ENCODE results near the gene ARPC2.
A peak's percentile ranks its signal among the peaks of the same experiment; 100 is the strongest.
"Not testable (repeated sequence)": the region's sequence is repeated elsewhere in the genome, so short reads cannot be mapped to it uniquely, and the experiment has no call there.

Gene ARPC2

DNA sequence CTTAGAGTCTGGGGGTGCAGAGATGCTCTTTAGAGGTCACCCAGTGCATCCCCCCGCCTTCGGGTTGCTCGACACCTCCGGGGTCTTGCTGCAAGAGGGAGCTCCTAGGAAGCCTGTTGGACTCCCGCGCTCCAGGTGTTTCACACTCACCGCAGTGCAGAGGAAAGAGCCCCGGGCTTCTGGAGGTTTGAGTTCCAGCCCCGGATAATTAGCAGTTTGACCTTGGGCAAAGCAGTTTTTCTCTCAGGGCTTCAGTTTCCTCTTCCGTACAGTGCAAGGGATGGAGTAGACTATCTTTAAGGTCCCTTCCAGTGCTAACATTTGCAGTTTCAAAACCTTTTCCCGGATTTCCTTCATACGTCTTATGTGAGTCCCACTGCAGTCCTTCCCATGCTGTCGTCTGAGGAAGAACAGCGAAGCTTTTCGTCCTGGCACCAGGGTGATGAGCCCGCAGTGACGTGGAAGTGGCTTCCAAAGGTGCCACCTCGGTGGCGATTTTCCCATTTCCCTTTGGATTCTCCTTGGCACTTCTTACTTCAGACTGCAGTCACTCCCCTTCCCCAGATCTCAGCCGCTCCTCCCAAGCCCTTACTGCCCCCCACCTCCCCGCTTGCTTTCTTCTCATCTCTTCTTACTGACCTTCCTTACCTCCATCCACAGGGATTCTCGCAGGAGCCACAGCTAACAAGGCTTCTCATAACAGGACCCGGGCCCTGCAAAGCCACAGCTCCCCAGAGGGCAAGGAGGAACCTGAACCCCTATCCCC is 53.9 kb downstream of the ARPC2 start:
- H3K27me3 ChIP-seq (replicated peaks; ENCODE audit: control insufficient read depth, insufficient read depth, low read length), result no peaks in the 10 kb centered on the region
- DNase-seq (ENCODE audit: extremely low read depth, insufficient read length), result no peak
- peak overlapping the region; percentile 87 for H3K4me3 ChIP-seq (replicated peaks; ENCODE audit: low read depth, low read length)
- H3K36me3 ChIP-seq (ENCODE audit: control insufficient read depth, insufficient read depth, low read length), result peaks cover 17% of the 10 kb centered on the region
- TF ChIP-seq, protein P1, sequence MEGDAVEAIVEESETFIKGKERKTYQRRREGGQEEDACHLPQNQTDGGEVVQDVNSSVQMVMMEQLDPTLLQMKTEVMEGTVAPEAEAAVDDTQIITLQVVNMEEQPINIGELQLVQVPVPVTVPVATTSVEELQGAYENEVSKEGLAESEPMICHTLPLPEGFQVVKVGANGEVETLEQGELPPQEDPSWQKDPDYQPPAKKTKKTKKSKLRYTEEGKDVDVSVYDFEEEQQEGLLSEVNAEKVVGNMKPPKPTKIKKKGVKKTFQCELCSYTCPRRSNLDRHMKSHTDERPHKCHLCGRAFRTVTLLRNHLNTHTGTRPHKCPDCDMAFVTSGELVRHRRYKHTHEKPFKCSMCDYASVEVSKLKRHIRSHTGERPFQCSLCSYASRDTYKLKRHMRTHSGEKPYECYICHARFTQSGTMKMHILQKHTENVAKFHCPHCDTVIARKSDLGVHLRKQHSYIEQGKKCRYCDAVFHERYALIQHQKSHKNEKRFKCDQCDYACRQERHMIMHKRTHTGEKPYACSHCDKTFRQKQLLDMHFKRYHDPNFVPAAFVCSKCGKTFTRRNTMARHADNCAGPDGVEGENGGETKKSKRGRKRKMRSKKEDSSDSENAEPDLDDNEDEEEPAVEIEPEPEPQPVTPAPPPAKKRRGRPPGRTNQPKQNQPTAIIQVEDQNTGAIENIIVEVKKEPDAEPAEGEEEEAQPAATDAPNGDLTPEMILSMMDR (IDR thresholded peaks at IDR 0.05; ENCODE audit: insufficient read depth, low read length, poor library complexity, severe bottlenecking), result no peak

DNA sequence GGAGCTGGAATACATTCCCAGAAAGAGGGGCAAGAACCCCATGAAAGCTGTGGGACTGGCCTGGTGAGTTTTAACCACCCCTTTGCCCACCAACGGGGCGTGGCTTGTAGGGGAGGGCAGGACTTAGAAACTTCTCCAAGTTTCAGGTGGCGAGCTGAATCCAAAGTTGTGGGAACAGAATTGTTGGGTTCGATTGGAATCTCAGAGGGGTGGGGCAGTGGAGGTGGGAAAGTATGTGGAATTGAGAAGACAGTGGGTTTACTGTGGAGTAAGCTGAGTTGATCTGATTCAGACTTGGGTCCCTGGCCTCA is 54.5 kb downstream of the ARPC2 start:
- Histone ChIP-seq H3K27me3 (replicated peaks; ENCODE audit: control insufficient read depth, insufficient read depth, low read length) (no peaks in the 10 kb centered on the region), H3K4me3 (replicated peaks; ENCODE audit: low read depth, low read length) (peak overlapping the region; percentile 87), H3K36me3 (ENCODE audit: control insufficient read depth, insufficient read depth, low read length) (peaks cover 15% of the 10 kb centered on the region)
- no peak for DNase-seq (ENCODE audit: extremely low read depth, insufficient read length)
- TF ChIP-seq, protein P1 (IDR thresholded peaks at IDR 0.05; ENCODE audit: insufficient read depth, low read length, poor library complexity, severe bottlenecking), result no peak

DNA sequence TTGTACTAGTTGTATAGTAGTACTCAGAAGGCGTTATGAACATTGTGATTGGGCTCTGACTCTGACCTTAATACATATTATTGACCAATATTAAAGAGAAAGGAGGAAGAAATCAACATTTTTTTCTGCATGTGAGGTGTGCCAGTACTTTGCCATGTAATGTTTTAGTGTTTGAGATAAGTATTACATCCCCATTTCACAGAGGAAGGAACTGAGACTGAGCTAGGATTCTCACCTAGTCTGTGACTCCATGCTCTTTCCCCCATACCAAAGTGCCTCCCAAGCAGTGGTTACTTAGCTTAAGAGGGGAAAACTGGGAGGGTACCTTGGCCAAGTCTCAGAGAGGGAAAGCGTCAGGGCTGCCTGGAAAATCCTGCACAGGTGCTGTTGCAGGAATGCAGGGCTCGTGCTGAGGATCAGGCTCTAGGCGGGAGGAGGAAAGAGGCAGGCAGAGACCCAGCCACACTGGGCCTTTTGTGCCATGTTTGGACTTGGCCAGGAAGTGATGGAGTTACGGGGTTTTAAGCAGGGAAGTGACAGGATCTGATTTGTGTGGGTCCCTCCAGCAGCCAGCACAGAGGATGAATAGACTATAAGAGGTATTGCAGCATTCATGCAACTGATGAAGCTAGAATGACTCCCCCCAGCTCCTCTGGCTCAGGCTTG is 55.0 kb downstream of the ARPC2 start:
- no peak for DNase-seq (ENCODE audit: extremely low read depth, insufficient read length)
- TF ChIP-seq, protein P1 (IDR thresholded peaks at IDR 0.05; ENCODE audit: insufficient read depth, low read length, poor library complexity, severe bottlenecking), result no peak
- Histone ChIP-seq H3K4me3 (replicated peaks; ENCODE audit: low read depth, low read length) (no peak overlapping the region), H3K36me3 (ENCODE audit: control insufficient read depth, insufficient read depth, low read length) (peaks cover 15% of the 10 kb centered on the region), H3K27me3 (replicated peaks; ENCODE audit: control insufficient read depth, insufficient read depth, low read length) (no peaks in the 10 kb centered on the region)

DNA sequence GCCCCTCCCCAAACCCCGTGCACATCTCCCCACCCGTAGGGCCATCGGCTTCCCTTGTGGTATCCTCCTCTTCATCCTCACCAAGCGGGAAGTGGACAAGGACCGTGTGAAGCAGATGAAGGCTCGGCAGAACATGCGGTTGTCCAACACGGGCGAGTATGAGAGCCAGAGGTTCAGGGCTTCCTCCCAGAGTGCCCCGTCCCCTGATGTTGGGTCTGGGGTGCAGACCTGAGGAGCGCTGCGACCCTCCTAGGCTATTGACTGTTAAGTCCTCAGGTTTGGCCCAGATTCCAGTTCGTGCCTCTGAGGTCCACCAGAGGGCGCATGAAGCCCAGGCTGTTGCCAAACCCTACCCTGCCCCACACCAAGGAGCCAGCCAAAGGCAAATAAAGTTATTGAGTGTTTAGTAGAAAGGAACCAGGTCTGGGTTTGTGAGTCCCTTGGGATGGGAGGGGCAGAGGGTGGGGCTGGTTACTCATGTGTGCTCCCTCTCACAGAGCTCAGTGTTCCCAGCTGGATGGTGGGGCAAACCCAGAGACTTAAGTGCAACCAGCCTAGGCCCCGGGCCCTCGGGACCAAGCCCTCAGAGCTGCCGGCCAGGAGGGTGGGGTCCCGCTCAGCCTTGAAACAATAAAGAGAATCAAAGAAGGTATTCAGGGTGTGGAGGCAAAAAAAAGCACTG is 55.7 kb downstream of the ARPC2 start:
- Histone ChIP-seq H3K36me3 (ENCODE audit: control insufficient read depth, insufficient read depth, low read length) (peaks cover 13% of the 10 kb centered on the region), H3K27me3 (replicated peaks; ENCODE audit: control insufficient read depth, insufficient read depth, low read length) (no peaks in the 10 kb centered on the region), H3K4me3 (replicated peaks; ENCODE audit: low read depth, low read length) (no peak overlapping the region)
- TF ChIP-seq, protein P1 (IDR thresholded peaks at IDR 0.05; ENCODE audit: insufficient read depth, low read length, poor library complexity, severe bottlenecking), result peak; percentile 92
- peak; percentile 68 for DNase-seq (ENCODE audit: extremely low read depth, insufficient read length)

DNA sequence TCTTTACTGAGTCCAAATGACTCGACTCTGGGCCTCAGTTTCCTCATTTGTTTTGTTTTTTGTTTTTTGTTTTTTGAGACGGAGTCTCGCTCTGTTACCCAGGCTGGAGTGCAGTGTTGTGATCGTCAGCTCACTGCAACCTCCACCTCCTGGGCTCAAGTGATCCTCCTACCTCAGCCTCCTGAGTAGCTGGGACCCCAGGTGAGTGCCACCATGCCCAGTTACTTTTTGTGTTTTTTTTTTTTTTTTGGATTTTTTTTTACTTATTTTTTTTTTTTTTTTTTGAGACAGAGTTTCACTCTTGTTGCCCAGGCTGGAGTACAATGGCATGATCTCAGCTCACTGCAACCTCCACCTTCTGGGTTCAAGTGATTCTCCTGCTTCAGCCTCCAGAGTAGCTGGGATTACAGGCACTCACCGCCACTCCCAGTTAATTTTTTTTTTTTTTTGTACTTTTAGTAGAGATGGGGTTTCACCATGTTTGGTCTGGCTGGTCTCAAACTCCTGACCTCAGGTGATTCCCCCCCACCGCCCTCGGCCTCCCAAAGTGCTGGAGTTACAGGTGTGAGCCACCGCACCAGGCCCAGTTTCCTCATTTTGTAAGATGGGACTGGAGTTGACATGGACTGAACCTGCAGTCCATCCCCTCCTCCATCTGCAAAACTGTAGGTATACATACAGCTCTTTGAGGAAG is 56.4 kb downstream of the ARPC2 start:
- not testable (repeated sequence) for DNase-seq (ENCODE audit: extremely low read depth, insufficient read length); H3K27me3 ChIP-seq (replicated peaks; ENCODE audit: control insufficient read depth, insufficient read depth, low read length); H3K4me3 ChIP-seq (replicated peaks; ENCODE audit: low read depth, low read length)
- H3K36me3 ChIP-seq (ENCODE audit: control insufficient read depth, insufficient read depth, low read length), result peaks cover 15% of the 10 kb centered on the region

DNA sequence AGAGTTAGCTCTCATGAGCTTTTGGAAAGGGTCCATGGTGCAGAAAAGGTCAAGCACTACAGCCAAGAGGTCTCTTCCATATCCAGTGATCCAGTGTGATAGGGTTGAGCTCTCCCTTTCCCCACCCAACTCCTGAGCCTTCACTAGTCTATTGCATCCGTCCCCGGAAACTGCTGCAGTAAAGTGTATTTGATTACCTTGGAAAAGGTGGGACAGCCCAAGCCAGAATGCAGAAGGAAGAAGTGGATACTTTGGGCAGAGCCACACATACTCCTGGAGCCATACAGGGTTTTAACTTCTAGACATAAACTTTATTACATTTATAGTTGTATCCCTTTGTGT is 56.9 kb downstream of the ARPC2 start:
- H3K27me3 ChIP-seq (replicated peaks; ENCODE audit: control insufficient read depth, insufficient read depth, low read length), result no peaks in the 10 kb centered on the region
- TF ChIP-seq, protein P1 (IDR thresholded peaks at IDR 0.05; ENCODE audit: insufficient read depth, low read length, poor library complexity, severe bottlenecking), result no peak
- H3K4me3 ChIP-seq (replicated peaks; ENCODE audit: low read depth, low read length), result no peak overlapping the region
- peaks cover 19% of the 10 kb centered on the region for H3K36me3 ChIP-seq (ENCODE audit: control insufficient read depth, insufficient read depth, low read length)
- no peak for DNase-seq (ENCODE audit: extremely low read depth, insufficient read length)

Data from GM06990 (cell line).